HepG2 (cell line): Measurements from ENCODE around the gene ATP8B1. TPM values are rescaled to one million over a fixed set of nuclear protein-coding genes. Genes with fewer than 3 reads are reported as not detected.

ENCODE experiments used
- IKZF1 ChIP-seq: fragments of 450-650 bp; IDR thresholded peaks from 2 replicates; pipeline ENCODE4 v1.7.1; 2016
- KLF12 ChIP-seq: sonication (generic); formaldehyde crosslinking; IDR thresholded peaks from 2 replicates; pipeline ENCODE4 v1.4.0; 2020; ENCODE audit warnings: missing genetic modification reagents, borderline replicate concordance
- NFYB ChIP-seq: sonication (generic); formaldehyde crosslinking; IDR thresholded peaks from 2 replicates; pipeline ENCODE4 v1.4.0; 2020; ENCODE audit warnings: missing genetic modification reagents
- PCBP2 ChIP-seq: fragments of 200-400 bp; formaldehyde crosslinking; optimal IDR thresholded peaks from 2 replicates; pipeline ENCODE3; 2018; ENCODE audit warnings: low read length, low read depth; ENCODE audit not compliant: poor library complexity, severe bottlenecking
- RELA ChIP-seq: sonication (generic); formaldehyde crosslinking; IDR thresholded peaks from 2 replicates; pipeline ENCODE4 v1.4.0; 2020; ENCODE audit warnings: missing genetic modification reagents
- WIZ ChIP-seq: sonication (generic); formaldehyde crosslinking; IDR thresholded peaks from 2 replicates; pipeline ENCODE4 v1.5.1; 2020; ENCODE audit warnings: mild to moderate bottlenecking, missing genetic modification reagents
- XBP1 ChIP-seq: sonication (generic); formaldehyde crosslinking; IDR thresholded peaks from 2 replicates; pipeline ENCODE4 v1.5.0; 2020; ENCODE audit warnings: missing genetic modification reagents
- ZNF256 ChIP-seq: sonication (generic); formaldehyde crosslinking; conservative IDR thresholded peaks from 2 replicates; pipeline ENCODE4 v1.4.0; 2020; ENCODE audit warnings: missing genetic modification reagents
- ZNF331 ChIP-seq: sonication (generic); formaldehyde crosslinking; IDR thresholded peaks from 2 replicates; pipeline ENCODE4 v1.4.0; 2020; ENCODE audit warnings: missing genetic modification reagents
- ZNF792 ChIP-seq: IDR thresholded peaks from 2 replicates; pipeline ENCODE4 v1.6.1; 2016
- polyA plus RNA-seq, 8 experiments: library from polyadenylated mRNA; depleted of rRNA in 3 of 8; stranded (reverse) in 7 of 8; unstranded in 1 of 8; fragments of >200 nt; fragmentation: Illumina TruSeq in 4 of 8; extraction: Trizol in 4 of 8; gene quantifications; 2 replicates each; pipeline versions ENCODE4 v1.2.1 to v1.2.3, GENCODE V29; 2011 to 2016; ENCODE audit warnings: low read depth in 4 of 8, missing spikeins in 1 of 8, mixed read lengths in 1 of 8; ENCODE audit not compliant: insufficient read depth in 1 of 8
- total RNA-seq, 5 experiments: library from RNA; depleted of rRNA; stranded (reverse); fragments of >200 nt; fragmentation: Illumina TruSeq; extraction: Trizol; gene quantifications; 2 replicates each; pipeline ENCODE4 v1.2.3, GENCODE V29; 2016; ENCODE audit warnings: low read depth in 1 of 5
- TF ChIP-seq, protein P1 (sequence below): sonication (generic); formaldehyde crosslinking; IDR thresholded peaks from one replicate; pipeline ENCODE4 v1.5.1; 2020; ENCODE audit warnings: mild to moderate bottlenecking, missing genetic modification reagents; ENCODE audit errors: not compliant biosample characterization
- TF ChIP-seq, protein P2 (sequence below): sonication (generic); formaldehyde crosslinking; IDR thresholded peaks from 2 replicates; pipeline ENCODE4 v1.4.0; 2020; ENCODE audit warnings: mild to moderate bottlenecking, low read depth, missing genetic modification reagents
- TF ChIP-seq, protein P3 (sequence below): sonication (generic); formaldehyde crosslinking; IDR thresholded peaks from 2 replicates; pipeline ENCODE4; 2020; ENCODE audit warnings: missing genetic modification reagents, mild to moderate bottlenecking, borderline replicate concordance
- TF ChIP-seq, protein P4 (sequence below): IDR thresholded peaks from 2 replicates; pipeline ENCODE4 v1.6.1; 2016; ENCODE audit warnings: missing genetic modification reagents, missing compliant biosample characterization

The ATP8B1 gene
- total and polyA plus RNA-seq, 2 of the 13 experiments (the other 11 are each of a cell fraction or from before 2014, with no cell fraction given): 2.8 to 4.0 TPM

DNA sequence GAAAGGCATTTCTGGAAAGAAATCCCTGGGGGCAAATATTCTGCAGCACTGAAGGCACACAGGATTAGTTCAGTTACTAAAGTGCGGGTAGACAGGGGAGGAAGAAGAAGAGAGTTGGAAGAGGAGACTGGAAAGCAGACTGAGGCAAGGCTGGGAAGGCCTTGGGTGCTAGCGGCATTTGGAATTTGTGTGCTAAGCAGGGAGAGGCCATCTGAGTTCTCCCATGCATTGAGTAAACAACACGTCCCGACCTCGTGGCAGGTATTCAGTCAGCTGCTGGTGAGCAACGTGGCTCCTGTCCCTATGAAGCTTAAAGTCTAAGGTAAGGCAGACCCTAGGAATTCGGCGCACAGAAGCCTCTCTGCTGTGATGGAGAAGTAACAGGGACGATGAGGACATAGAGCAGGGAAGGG is 30.7 kb downstream of the ATP8B1 start (continued):
- TF ChIP-seq, protein P1, sequence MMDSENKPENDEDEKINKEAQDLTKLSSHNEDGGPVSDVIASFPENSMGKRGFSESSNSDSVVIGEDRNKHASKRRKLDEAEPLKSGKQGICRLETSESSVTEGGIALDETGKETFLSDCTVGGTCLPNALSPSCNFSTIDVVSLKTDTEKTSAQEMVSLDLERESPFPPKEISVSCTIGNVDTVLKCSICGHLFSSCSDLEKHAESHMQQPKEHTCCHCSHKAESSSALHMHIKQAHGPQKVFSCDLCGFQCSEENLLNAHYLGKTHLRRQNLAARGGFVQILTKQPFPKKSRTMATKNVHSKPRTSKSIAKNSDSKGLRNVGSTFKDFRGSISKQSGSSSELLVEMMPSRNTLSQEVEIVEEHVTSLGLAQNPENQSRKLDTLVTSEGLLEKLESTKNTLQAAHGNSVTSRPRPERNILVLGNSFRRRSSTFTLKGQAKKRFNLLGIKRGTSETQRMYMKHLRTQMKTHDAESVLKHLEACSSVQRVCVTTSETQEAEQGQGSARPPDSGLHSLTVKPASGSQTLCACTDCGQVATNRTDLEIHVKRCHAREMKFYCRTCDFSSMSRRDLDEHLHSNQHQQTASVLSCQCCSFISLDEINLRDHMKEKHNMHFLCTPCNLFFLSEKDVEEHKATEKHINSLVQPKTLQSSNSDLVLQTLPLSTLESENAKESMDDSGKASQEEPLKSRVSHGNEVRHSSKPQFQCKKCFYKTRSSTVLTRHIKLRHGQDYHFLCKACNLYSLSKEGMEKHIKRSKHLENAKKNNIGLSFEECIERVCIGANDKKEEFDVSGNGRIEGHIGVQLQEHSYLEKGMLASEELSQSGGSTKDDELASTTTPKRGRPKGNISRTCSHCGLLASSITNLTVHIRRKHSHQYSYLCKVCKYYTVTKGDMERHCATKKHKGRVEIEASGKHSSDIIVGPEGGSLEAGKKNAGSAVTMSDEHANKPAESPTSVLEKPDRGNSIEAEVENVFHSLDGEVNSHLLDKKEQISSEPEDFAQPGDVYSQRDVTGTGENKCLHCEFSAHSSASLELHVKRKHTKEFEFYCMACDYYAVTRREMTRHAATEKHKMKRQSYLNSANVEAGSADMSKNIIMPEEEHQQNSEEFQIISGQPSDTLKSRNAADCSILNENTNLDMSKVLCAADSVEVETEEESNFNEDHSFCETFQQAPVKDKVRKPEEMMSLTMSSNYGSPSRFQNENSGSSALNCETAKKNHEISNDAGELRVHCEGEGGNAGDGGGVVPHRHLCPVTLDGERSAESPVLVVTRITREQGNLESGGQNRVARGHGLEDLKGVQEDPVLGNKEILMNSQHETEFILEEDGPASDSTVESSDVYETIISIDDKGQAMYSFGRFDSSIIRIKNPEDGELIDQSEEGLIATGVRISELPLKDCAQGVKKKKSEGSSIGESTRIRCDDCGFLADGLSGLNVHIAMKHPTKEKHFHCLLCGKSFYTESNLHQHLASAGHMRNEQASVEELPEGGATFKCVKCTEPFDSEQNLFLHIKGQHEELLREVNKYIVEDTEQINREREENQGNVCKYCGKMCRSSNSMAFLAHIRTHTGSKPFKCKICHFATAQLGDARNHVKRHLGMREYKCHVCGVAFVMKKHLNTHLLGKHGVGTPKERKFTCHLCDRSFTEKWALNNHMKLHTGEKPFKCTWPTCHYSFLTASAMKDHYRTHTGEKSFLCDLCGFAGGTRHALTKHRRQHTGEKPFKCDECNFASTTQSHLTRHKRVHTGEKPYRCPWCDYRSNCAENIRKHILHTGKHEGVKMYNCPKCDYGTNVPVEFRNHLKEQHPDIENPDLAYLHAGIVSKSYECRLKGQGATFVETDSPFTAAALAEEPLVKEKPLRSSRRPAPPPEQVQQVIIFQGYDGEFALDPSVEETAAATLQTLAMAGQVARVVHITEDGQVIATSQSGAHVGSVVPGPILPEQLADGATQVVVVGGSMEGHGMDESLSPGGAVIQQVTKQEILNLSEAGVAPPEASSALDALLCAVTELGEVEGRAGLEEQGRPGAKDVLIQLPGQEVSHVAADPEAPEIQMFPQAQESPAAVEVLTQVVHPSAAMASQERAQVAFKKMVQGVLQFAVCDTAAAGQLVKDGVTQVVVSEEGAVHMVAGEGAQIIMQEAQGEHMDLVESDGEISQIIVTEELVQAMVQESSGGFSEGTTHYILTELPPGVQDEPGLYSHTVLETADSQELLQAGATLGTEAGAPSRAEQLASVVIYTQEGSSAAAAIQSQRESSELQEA (CRISPR knock-in tag): peak; percentile 57
- TF ChIP-seq RELA (CRISPR knock-in tag) (no peak), PCBP2 (no peak), IKZF1 (no peak), NFYB (0 out of 2 replicates have a peak, but pooled peaks have one; percentile 24), WIZ (CRISPR knock-in tag) (no peak), ZNF256 (CRISPR knock-in tag) (no peak), ZNF792 (CRISPR knock-in tag) (peak; percentile 73; the same call in 1 of the 2 replicates), ZNF331 (CRISPR knock-in tag) (peak; percentile 79), KLF12 (CRISPR knock-in tag) (no peak), XBP1 (peak; percentile 72; the same call in 1 of the 2 replicates)
- TF ChIP-seq, protein P2, sequence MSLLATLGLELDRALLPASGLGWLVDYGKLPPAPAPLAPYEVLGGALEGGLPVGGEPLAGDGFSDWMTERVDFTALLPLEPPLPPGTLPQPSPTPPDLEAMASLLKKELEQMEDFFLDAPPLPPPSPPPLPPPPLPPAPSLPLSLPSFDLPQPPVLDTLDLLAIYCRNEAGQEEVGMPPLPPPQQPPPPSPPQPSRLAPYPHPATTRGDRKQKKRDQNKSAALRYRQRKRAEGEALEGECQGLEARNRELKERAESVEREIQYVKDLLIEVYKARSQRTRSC (CRISPR knock-in tag): no peak
- TF ChIP-seq, protein P3, sequence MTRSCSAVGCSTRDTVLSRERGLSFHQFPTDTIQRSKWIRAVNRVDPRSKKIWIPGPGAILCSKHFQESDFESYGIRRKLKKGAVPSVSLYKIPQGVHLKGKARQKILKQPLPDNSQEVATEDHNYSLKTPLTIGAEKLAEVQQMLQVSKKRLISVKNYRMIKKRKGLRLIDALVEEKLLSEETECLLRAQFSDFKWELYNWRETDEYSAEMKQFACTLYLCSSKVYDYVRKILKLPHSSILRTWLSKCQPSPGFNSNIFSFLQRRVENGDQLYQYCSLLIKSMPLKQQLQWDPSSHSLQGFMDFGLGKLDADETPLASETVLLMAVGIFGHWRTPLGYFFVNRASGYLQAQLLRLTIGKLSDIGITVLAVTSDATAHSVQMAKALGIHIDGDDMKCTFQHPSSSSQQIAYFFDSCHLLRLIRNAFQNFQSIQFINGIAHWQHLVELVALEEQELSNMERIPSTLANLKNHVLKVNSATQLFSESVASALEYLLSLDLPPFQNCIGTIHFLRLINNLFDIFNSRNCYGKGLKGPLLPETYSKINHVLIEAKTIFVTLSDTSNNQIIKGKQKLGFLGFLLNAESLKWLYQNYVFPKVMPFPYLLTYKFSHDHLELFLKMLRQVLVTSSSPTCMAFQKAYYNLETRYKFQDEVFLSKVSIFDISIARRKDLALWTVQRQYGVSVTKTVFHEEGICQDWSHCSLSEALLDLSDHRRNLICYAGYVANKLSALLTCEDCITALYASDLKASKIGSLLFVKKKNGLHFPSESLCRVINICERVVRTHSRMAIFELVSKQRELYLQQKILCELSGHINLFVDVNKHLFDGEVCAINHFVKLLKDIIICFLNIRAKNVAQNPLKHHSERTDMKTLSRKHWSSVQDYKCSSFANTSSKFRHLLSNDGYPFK (CRISPR knock-in tag): no peak
- TF ChIP-seq, protein P4, sequence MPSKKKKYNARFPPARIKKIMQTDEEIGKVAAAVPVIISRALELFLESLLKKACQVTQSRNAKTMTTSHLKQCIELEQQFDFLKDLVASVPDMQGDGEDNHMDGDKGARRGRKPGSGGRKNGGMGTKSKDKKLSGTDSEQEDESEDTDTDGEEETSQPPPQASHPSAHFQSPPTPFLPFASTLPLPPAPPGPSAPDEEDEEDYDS: 0 out of 2 replicates have a peak, but pooled peaks have one; percentile 34
